H1 (cell line): Measurements from ENCODE around the gene MBD1.

Experiments used
- CEBPB ChIP-seq: IDR thresholded peaks from 2 replicates; pipeline ENCODE4 v1.6.1; 2012; ENCODE audit warnings: low read depth, low read length
- CREB1 ChIP-seq: IDR thresholded peaks from 2 replicates; pipeline ENCODE4 v1.6.1; 2012; ENCODE audit warnings: inconsistent platforms
- EP300 ChIP-seq, 2 experiments: IDR thresholded peaks; 1 replicate in 1 of 2; 2 replicates in 1 of 2; pipeline ENCODE4 v1.6.1; 2011 to 2012; ENCODE audit warnings: low read depth in 2 of 2, low read length in 2 of 2, mild to moderate bottlenecking in 2 of 2, borderline replicate concordance in 1 of 2, inconsistent platforms in 1 of 2, moderate library complexity in 1 of 2
- NANOG ChIP-seq: IDR thresholded peaks from 2 replicates; pipeline ENCODE4 v1.6.1; 2011; ENCODE audit warnings: low read length, low read depth, mild to moderate bottlenecking, inconsistent platforms; ENCODE audit not compliant: insufficient read depth, poor library complexity, severe bottlenecking
- SIN3A ChIP-seq, 2 experiments: IDR thresholded peaks in 1 of 2; conservative IDR thresholded peaks in 1 of 2; 2 replicates each; pipeline ENCODE4 v1.6.1; 2011 to 2012; ENCODE audit warnings: low read length in 2 of 2, improper control_type of control experiment in 1 of 2, low read depth in 1 of 2, mild to moderate bottlenecking in 1 of 2
- TBP ChIP-seq: IDR thresholded peaks from 2 replicates; pipeline ENCODE4 v1.6.1; 2011; ENCODE audit warnings: low read depth, low read length, improper control_type of control experiment
- TF ChIP-seq, protein P1 (sequence below), 3 experiments: IDR thresholded peaks; 1 replicate in 2 of 3; 2 replicates in 1 of 3; pipeline versions ENCODE4 v1.5.1 to v1.6.1; 2011; ENCODE audit warnings: low read length in 3 of 3, mild to moderate bottlenecking in 3 of 3, inconsistent platforms in 2 of 3, low read depth in 1 of 3, moderate library complexity in 1 of 3; ENCODE audit not compliant: insufficient read depth in 1 of 3; ENCODE audit errors: control extremely low read depth in 1 of 3

DNA sequence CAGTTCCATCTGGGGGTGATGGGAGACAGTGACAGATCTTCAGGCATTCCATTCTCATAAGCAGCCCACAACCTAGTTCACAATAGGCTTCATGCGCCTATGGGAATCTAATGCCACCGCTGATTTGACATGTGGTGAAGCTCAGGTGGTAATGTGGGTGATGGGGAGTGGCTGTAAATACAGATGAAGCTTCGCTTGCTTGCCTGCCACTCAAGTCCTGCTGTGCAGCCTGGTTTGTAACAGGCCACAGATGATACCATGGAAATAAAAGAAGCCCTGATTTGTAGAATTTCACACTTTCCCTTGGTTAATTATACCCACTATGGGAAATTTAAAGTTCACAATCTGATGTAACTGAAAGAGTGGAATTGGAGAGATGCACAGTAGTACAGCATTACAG, 46.7 kb upstream of the MBD1 start:
- no peak for TF ChIP-seq CREB1
- no peak for TF ChIP-seq CEBPB
- TF ChIP-seq, protein P1, sequence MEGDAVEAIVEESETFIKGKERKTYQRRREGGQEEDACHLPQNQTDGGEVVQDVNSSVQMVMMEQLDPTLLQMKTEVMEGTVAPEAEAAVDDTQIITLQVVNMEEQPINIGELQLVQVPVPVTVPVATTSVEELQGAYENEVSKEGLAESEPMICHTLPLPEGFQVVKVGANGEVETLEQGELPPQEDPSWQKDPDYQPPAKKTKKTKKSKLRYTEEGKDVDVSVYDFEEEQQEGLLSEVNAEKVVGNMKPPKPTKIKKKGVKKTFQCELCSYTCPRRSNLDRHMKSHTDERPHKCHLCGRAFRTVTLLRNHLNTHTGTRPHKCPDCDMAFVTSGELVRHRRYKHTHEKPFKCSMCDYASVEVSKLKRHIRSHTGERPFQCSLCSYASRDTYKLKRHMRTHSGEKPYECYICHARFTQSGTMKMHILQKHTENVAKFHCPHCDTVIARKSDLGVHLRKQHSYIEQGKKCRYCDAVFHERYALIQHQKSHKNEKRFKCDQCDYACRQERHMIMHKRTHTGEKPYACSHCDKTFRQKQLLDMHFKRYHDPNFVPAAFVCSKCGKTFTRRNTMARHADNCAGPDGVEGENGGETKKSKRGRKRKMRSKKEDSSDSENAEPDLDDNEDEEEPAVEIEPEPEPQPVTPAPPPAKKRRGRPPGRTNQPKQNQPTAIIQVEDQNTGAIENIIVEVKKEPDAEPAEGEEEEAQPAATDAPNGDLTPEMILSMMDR (IDR thresholded peaks at IDR 0.05; ENCODE audit: control extremely low read depth in 1 of 3, insufficient read depth in 1 of 3, low read depth in 1 of 3, low read length in 3 of 3): no peak
- TF ChIP-seq SIN3A (conservative IDR thresholded peaks at IDR 0.05 in 1 of 2, IDR thresholded peaks at IDR 0.05 in 1 of 2; ENCODE audit: low read depth in 1 of 2, low read length in 2 of 2): no peak
- TF ChIP-seq TBP: no peak
- TF ChIP-seq NANOG: no peak
- TF ChIP-seq EP300 (IDR thresholded peaks at IDR 0.05; ENCODE audit: borderline replicate concordance in 1 of 2, low read depth in 2 of 2, low read length in 2 of 2): no peak
